Hepatocyte (in vitro differentiated cells): ENCODE results near the gene ABCA1. TPM values are rescaled to one million over a fixed set of nuclear protein-coding genes. Genes with fewer than 3 reads are reported as not detected.
"Not testable (repeated sequence)": the region's sequence is repeated elsewhere in the genome, so short reads cannot be mapped to it uniquely, and the experiment has no call there.

ENCODE experiments used
- DNase-seq: peaks from one replicate; pipeline ENCODE4 v3.0.0-alpha.2; 2016; ENCODE audit warnings: low spot score
- H2AFZ ChIP-seq: fragments of 200-600 bp; sonication (generic); 2 replicates; pipeline ENCODE4 v1.6.0; 2016; ENCODE audit warnings: antibody characterized with exemption, mild to moderate bottlenecking
- H3K27ac ChIP-seq: fragments of 200-600 bp; sonication (generic); 2 replicates; pipeline ENCODE4 v1.5.1; 2016; ENCODE audit warnings: mild to moderate bottlenecking
- H3K27me3 ChIP-seq: fragments of 200-600 bp; sonication (generic); 2 replicates; pipeline ENCODE4 v1.6.1; 2016
- H3K36me3 ChIP-seq: fragments of 200-600 bp; sonication (generic); replicated peaks from 2 replicates; pipeline ENCODE4 v1.5.1; 2016; ENCODE audit warnings: low read depth; ENCODE audit not compliant: insufficient read depth
- H3K4me1 ChIP-seq: fragments of 200-600 bp; sonication (generic); 2 replicates; pipeline ENCODE4 v1.5.1; 2016; ENCODE audit warnings: mild to moderate bottlenecking, moderate library complexity; ENCODE audit not compliant: insufficient read depth
- H3K4me2 ChIP-seq: fragments of 200-600 bp; sonication (generic); 2 replicates; pipeline ENCODE4 v1.6.0; 2016
- H3K4me3 ChIP-seq: fragments of 200-600 bp; sonication (generic); 2 replicates; pipeline ENCODE4 v1.5.1; 2016; ENCODE audit warnings: mild to moderate bottlenecking
- H3K79me2 ChIP-seq: fragments of 200-600 bp; sonication (generic); 2 replicates; pipeline ENCODE4 v1.6.0; 2017; ENCODE audit warnings: mild to moderate bottlenecking
- H3K9me2 ChIP-seq: fragments of 200-600 bp; sonication (generic); replicated peaks from 2 replicates; pipeline ENCODE4 v1.6.0; 2017; ENCODE audit warnings: mild to moderate bottlenecking; ENCODE audit not compliant: insufficient read depth
- H3K9me3 ChIP-seq: fragments of 200-600 bp; sonication (generic); 2 replicates; pipeline ENCODE4 v1.5.1; 2016; ENCODE audit warnings: low read depth, mild to moderate bottlenecking
- H4K20me1 ChIP-seq: fragments of 200-600 bp; sonication (generic); 2 replicates; pipeline ENCODE4 v1.6.0; 2016; ENCODE audit warnings: mild to moderate bottlenecking; ENCODE audit not compliant: insufficient read depth, poor library complexity, severe bottlenecking
- CTCF ChIP-seq: fragments of 200-600 bp; sonication (generic); IDR thresholded peaks from 2 replicates; pipeline ENCODE4 v1.5.1; 2016; ENCODE audit warnings: antibody characterized with exemption, mild to moderate bottlenecking; ENCODE audit not compliant: poor library complexity
- EZH2 ChIP-seq: fragments of 200-600 bp; sonication (generic); IDR thresholded peaks from 2 replicates; pipeline ENCODE4 v1.6.1; 2016; ENCODE audit warnings: antibody characterized with exemption, mild to moderate bottlenecking, borderline replicate concordance
- EZH2phosphoT487 ChIP-seq: fragments of 200-600 bp; sonication (generic); IDR thresholded peaks from one replicate; pipeline ENCODE4 v1.6.1; 2018; ENCODE audit warnings: antibody characterized with exemption, mild to moderate bottlenecking, low read depth, moderate library complexity; ENCODE audit not compliant: unreplicated experiment, severe bottlenecking
- WGBS: methylation state at CpG from one replicate; pipeline ENCODE4 v1.1.6; 2016; ENCODE audit warnings: low lambda C conversion rate; ENCODE audit errors: missing lambda C conversion rate; 5-methylcytosine and 5-hydroxymethylcytosine counted together
- polyA plus RNA-seq: library from polyadenylated mRNA; unstranded; fragments of >200 nt; fragmentation: Nextera tagmentation; extraction: Ambion mirVana; gene quantifications from 2 replicates; pipeline ENCODE4 v1.2.1, GENCODE V29; 2016
- total RNA-seq: library from RNA; depleted of rRNA; stranded (reverse); fragments of >200 nt; gene quantifications from 2 replicates; pipeline ENCODE4 v1.2.3, GENCODE V29; 2014

ABCA1 gene
- total and polyA plus RNA-seq, 2 experiments from 2014 or later, result 14.5 to 87.4 TPM

GRCh38 chr9:104944356-104944755 lies 16.4 kb upstream of the ABCA1 start:
- DNase-seq, result no peak

GRCh38 chr9:104941597-104941996 lies 13.6 kb upstream of the ABCA1 start:
- TF ChIP-seq EZH2, result no peak
- TF ChIP-seq CTCF, result no peak
- TF ChIP-seq EZH2phosphoT487, result no peak
- H3K4me1 ChIP-seq, result peaks cover 7% of the 10 kb centered on the region
- H4K20me1 ChIP-seq, result no peaks in the 10 kb centered on the region
- no peaks in the 10 kb centered on the region for H3K36me3 ChIP-seq
- H3K79me2 ChIP-seq, result no peaks in the 10 kb centered on the region
- H3K4me2 ChIP-seq, result no peak overlapping the region
- 57% methylated on average over 1 of the region's 1 CpG for WGBS
- no peaks in the 10 kb centered on the region for H3K9me2 ChIP-seq
- no peaks in the 10 kb centered on the region for H3K27me3 ChIP-seq
- no peaks in the 10 kb centered on the region for H3K9me3 ChIP-seq
- no peak for DNase-seq
- no peak overlapping the region for H2AFZ ChIP-seq
- H3K4me3 ChIP-seq, result no peak overlapping the region
- H3K27ac ChIP-seq, result no peak overlapping the region

More at GRCh38 chr9:104944356-104944755, 16.4 kb upstream of the ABCA1 start:
- no peaks in the 10 kb centered on the region for H3K36me3 ChIP-seq
- H3K4me2 ChIP-seq, result no peak overlapping the region
- no peaks in the 10 kb centered on the region for H3K79me2 ChIP-seq
- no peaks in the 10 kb centered on the region for H3K27me3 ChIP-seq
- H3K4me1 ChIP-seq, result peaks cover 7% of the 10 kb centered on the region
- no peak overlapping the region for H3K4me3 ChIP-seq
- no peak overlapping the region for H3K27ac ChIP-seq
- no peak for TF ChIP-seq EZH2phosphoT487
- no peak for TF ChIP-seq CTCF
- no peaks in the 10 kb centered on the region for H4K20me1 ChIP-seq
- H3K9me3 ChIP-seq, result no peaks in the 10 kb centered on the region
- H3K9me2 ChIP-seq, result no peaks in the 10 kb centered on the region
- no peak overlapping the region for H2AFZ ChIP-seq
- 59% methylated on average over 2 of the region's 2 CpGs for WGBS

- H3K27ac ChIP-seq, result no peak overlapping the region
Observed at GRCh38 chr9:104936291-104936690, 8.3 kb upstream of the ABCA1 start.

GRCh38 chr9:104935501-104935810 lies 7.5 kb upstream of the ABCA1 start:
- not testable (repeated sequence) for H3K79me2 ChIP-seq, H3K27ac ChIP-seq, DNase-seq, H3K9me2 ChIP-seq, H2AFZ ChIP-seq, H3K4me1 ChIP-seq, H3K4me2 ChIP-seq, H3K9me3 ChIP-seq, H3K4me3 ChIP-seq, H3K27me3 ChIP-seq, H3K36me3 ChIP-seq, H4K20me1 ChIP-seq
- WGBS, result 79% methylated on average over 7 of the region's 7 CpGs

More at GRCh38 chr9:104936291-104936690, 8.3 kb upstream of the ABCA1 start:
- 86% methylated on average over 3 of the region's 3 CpGs for WGBS
- no peak overlapping the region for H3K4me3 ChIP-seq
- TF ChIP-seq CTCF, result no peak
- TF ChIP-seq EZH2, result no peak
- TF ChIP-seq EZH2phosphoT487, result no peak
- no peaks in the 10 kb centered on the region for H3K9me2 ChIP-seq
- no peaks in the 10 kb centered on the region for H3K4me1 ChIP-seq
- H3K36me3 ChIP-seq, result no peaks in the 10 kb centered on the region
- H2AFZ ChIP-seq, result no peak overlapping the region
- DNase-seq, result no peak
- H3K79me2 ChIP-seq, result no peaks in the 10 kb centered on the region
- H3K9me3 ChIP-seq, result no peaks in the 10 kb centered on the region
- H3K27me3 ChIP-seq, result no peaks in the 10 kb centered on the region
- H3K4me2 ChIP-seq, result no peak overlapping the region
- H4K20me1 ChIP-seq, result no peaks in the 10 kb centered on the region
